GM12892 (cell line): Measurements from ENCODE around the gene C3orf70.

Experiments
- POLR2A ChIP-seq: IDR thresholded peaks from 2 replicates; pipeline ENCODE4 v1.6.1; 2011; ENCODE audit warnings: low read depth, low read length, control low read depth
- POLR2AphosphoS5 ChIP-seq: IDR thresholded peaks from 2 replicates; pipeline ENCODE4 v1.6.1; 2011; ENCODE audit warnings: low read depth, low read length, control low read depth

DNA sequence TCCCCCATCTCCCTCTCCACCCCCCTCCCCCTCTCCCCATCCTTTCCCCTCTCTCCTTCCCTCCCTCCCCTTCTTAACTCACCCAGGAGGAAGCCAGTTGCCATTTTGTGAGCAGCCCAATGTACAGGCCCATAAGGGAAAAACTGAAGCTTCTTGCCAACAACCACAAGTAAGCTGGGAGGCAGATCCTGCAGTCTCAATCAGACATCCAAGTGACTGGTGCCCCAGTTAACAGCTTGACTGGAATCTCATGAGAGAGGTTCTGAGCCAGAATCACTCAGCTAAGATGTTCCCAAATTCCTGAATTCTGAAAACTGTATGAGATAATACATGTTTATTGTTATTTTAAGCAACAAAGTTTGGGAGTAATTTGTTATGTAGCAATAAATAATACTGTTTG lies 90.7 kb downstream of the C3orf70 start:
- TF ChIP-seq POLR2A (no peak), POLR2AphosphoS5 (no peak)
